Measurements from ENCODE around the gene CBLN3. TPM values are rescaled to one million over a fixed set of nuclear protein-coding genes. Genes with fewer than 3 reads are reported as not detected.

The CBLN3 gene
- total RNA-seq, 4 donors from 2014 or later = 0.13 to 0.95 (median 0.85) TPM; not detected in 1

GRCh38 chr14:24387009-24387345 lies 42.5 kb downstream of the CBLN3 start:
- no peaks in the 10 kb centered on the region for H3K27me3 ChIP-seq
- TF ChIP-seq CTCF (IDR thresholded peaks at IDR 0.05) = no peak
- no peak for TF ChIP-seq POLR2A (IDR thresholded peaks at IDR 0.05)
- WGBS, 2 donors = 55 to 91% methylated on average over 2 of the region's 2 CpGs
- H3K4me1 ChIP-seq = peaks cover 0 to 24% (median 5%) of the 10 kb centered on the region in 3 donors
- H3K4me3 ChIP-seq = no peak overlapping the region
- no peaks in the 10 kb centered on the region for H3K9me3 ChIP-seq
- H3K36me3 ChIP-seq = no peaks in the 10 kb centered on the region
- no peak overlapping the region for H3K27ac ChIP-seq
- intact Hi-C loops (cut with DNase I) = no loop called here
- no peak for DNase-seq

GRCh38 chr14:24385524-24385923 lies 43.9 kb downstream of the CBLN3 start:
- TF ChIP-seq POLR2A (IDR thresholded peaks at IDR 0.05) = no peak
- no peak for TF ChIP-seq CTCF (IDR thresholded peaks at IDR 0.05)
- Histone ChIP-seq H3K4me1 (peaks cover 0 to 27% (median 0%) of the 10 kb centered on the region in 3 donors), H3K9me3 (no peaks in the 10 kb centered on the region), H3K4me3 (no peak overlapping the region), H3K27me3 (no peaks in the 10 kb centered on the region), H3K36me3 (no peaks in the 10 kb centered on the region), H3K27ac (no peak overlapping the region)
- 79 to 80% methylated on average over 4 of the region's 4 CpGs for WGBS, 2 donors
- no peak for DNase-seq
- intact Hi-C loops (cut with DNase I) = no loop called here

- intact Hi-C loops (cut with DNase I) = no loop called here
- Histone ChIP-seq H3K27me3 (no peaks in the 10 kb centered on the region), H3K27ac (no peak overlapping the region), H3K4me3 (no peak overlapping the region), H3K36me3 (no peaks in the 10 kb centered on the region), H3K9me3 (no peaks in the 10 kb centered on the region), H3K4me1 (peaks cover 0 to 41% (median 1%) of the 10 kb centered on the region in 3 donors)
- TF ChIP-seq POLR2A (IDR thresholded peaks at IDR 0.05) = no peak
- no peak for TF ChIP-seq CTCF (IDR thresholded peaks at IDR 0.05)
- WGBS, 2 donors = 64 to 70% methylated on average over 4 of the region's 4 CpGs
- no peak for DNase-seq
These were observed 45.3 kb downstream of the CBLN3 start for GRCh38 chr14:24384169-24384568.

- no peak for TF ChIP-seq CTCF (IDR thresholded peaks at IDR 0.05)
- Histone ChIP-seq H3K36me3 (no peaks in the 10 kb centered on the region), H3K9me3 (no peaks in the 10 kb centered on the region), H3K27ac (peak overlapping the region in 2 of 4 donors; percentile 13 to 59), H3K4me1 (peaks cover 17 to 56% (median 20%) of the 10 kb centered on the region in 3 donors), H3K4me3 (no peak overlapping the region), H3K27me3 (no peaks in the 10 kb centered on the region)
- 34 to 54% methylated on average over 4 of the region's 4 CpGs for WGBS, 2 donors
- no peak for DNase-seq
- intact Hi-C loops (cut with DNase I) = no loop called here
These were observed 47.5 kb downstream of the CBLN3 start for GRCh38 chr14:24382064-24382371.

GRCh38 chr14:24381363-24382063 lies 48.0 kb downstream of the CBLN3 start:
- H3K27ac ChIP-seq = peak overlapping the region in 2 of 4 donors; percentile 13 to 59
- TF ChIP-seq POLR2A (IDR thresholded peaks at IDR 0.05) (no peak), CTCF (IDR thresholded peaks at IDR 0.05) (no peak)
- H3K9me3 ChIP-seq = no peaks in the 10 kb centered on the region
- H3K4me3 ChIP-seq = no peak overlapping the region
- peaks cover 17 to 61% (median 20%) of the 10 kb centered on the region in 3 donors for H3K4me1 ChIP-seq
- no peaks in the 10 kb centered on the region for H3K27me3 ChIP-seq
- WGBS, 2 donors = 41 to 60% methylated on average over 6 to 7 of the region's 8 CpGs
- H3K36me3 ChIP-seq = peaks cover 0 to 4% (median 0%) of the 10 kb centered on the region in 3 donors
- intact Hi-C loops (cut with DNase I) = no loop called here
- DNase-seq = no peak
